ENCODE measurements around the gene GNAT1.
A peak's percentile ranks its signal among the peaks of the same experiment; 100 is the strongest.

The GNAT1 gene

DNA sequence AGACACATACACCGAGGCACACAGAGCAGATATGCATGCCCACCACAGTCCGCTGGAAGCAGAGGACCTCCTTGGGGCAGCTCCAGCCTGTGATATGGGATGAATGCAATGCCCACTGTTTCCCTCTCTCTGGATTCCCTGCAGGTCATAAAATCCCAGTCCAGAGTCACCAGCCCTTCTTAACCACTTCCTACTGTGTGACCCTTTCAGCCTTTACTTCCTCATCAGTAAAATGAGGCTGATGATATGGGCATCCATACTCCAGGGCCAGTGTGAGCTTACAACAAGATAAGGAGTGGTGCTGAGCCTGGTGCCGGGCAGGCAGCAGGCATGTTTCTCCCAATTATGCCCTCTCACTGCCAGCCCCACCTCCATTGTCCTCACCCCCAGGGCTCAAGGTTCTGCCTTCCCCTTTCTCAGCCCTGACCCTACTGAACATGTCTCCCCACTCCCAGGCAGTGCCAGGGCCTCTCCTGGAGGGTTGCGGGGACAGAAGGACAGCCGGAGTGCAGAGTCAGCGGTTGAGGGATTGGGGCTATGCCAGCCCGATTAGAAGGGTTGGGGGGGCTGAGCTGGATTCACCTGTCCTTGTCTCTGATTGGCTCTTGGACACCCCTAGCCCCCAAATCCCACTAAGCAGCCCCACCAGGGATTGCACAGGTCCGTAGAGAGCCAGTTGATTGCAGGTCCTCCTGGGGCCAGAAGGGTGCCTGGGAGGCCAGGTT is at the start of gene GNAT1:
GNAT1 (plus strand) TSS at position 675 of the 725 bp plus-strand sequence. CDS start 116 bp downstream, outside the sequence.
- no peak for DNase-seq

DNA sequence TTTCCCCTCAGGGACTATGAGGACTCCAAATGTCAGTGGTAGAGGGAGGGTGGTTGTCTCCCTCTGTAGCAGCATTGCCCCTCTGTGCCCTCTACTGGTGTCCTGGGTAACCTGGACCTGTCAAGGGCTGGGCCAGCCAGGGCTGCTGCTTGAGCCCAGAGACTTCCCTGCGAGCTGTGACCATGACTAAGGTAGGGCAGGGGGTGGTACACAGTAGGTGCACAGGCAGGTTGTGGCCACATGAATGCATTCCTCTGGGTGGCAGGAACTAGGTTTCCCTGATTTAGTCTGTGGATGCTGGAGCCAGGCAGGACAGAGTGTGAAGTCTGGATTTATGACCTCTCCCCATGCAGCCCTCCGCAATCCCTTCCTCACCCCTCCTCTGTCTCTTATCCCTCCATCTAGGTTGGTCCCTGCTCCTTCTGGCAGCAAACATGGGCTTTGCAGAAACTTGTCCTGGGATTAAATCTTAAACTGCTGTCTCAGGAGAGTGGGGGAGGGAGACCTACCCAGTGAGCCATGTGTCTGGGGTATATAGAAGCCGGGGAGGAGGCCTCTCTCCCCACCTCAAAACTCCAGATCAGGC is 45.0 kb upstream of the GNAT1 start:
- no peak for DNase-seq

DNA sequence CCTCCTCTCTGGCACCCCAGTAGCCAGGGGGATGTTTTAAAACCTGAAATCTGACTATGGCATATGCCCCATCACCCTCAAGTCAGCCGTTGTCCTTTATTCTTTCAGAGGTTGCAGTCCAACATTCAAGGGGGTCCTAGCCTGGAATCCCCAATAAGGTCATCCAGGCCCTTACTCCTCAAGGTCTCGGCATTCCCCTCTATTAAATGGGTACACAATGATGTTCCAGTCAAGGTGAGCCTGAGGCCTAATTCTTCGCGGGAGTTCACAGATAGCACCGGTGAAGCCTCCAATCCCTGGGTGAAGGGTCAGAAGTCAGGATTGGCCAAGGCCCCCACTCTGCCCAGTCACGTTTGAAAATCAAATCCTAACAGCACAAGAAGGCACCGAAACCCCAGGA is 44.4 kb upstream of the GNAT1 start:
- DNase-seq, result no peak

DNA sequence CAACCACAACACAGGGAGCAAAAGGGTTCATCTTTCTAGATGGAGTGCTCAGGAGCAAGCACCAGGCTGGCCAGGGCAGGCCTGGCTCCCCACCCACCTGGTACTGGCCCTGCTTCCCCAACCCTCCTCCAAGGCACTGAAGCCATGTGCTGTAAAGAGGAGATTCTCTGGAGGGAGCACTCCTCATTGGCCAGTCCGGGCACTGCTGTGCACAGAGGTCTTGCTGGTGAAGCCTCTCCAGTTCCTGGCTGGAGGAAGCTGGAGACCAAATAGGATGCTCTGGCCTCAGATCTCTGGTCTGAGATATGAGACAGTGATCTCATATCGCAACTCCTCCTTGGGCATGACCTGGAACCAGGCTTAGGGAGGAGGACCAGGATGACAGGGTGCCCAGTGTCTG is 44.0 kb upstream of the GNAT1 start:
- no peak for DNase-seq

DNA sequence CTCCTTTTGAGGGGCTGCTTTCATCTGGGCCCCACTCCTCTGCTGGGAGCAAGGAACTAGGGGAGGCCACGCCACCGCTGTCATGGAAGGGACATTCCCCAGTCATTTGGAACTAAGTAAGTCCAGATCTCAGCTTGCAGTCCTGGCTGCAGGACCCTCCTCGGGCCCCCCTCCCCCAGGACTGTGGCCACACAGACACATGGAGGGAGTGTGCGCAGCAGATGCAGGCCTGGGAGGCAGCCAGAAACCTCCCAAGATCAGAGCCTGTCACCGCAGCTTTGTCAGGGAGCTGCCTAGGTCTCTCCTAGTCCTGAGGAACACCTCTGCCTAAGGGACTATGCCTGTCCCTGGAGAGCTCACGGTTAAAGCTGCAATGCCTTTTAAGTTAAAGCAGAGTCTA is 43.5 kb upstream of the GNAT1 start:
- DNase-seq, result no peak

DNA sequence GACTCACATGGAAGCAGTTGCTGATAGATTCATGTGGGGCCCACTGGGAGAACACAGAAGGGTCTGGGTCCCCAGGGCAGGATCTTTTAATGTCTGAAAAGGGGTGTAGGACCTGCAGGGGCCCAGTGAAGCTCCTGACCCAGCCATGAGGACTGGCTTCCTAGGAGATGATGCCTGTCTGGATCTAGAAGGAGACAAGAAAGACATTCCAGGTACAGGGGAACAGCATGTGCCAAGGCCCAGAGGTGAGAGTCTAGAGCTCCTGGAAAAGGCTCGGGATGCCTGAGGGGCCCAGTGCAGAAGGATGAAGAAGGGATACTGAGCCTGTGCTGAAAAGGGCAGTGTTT is 41.0 kb upstream of the GNAT1 start:
- no peak for DNase-seq

DNA sequence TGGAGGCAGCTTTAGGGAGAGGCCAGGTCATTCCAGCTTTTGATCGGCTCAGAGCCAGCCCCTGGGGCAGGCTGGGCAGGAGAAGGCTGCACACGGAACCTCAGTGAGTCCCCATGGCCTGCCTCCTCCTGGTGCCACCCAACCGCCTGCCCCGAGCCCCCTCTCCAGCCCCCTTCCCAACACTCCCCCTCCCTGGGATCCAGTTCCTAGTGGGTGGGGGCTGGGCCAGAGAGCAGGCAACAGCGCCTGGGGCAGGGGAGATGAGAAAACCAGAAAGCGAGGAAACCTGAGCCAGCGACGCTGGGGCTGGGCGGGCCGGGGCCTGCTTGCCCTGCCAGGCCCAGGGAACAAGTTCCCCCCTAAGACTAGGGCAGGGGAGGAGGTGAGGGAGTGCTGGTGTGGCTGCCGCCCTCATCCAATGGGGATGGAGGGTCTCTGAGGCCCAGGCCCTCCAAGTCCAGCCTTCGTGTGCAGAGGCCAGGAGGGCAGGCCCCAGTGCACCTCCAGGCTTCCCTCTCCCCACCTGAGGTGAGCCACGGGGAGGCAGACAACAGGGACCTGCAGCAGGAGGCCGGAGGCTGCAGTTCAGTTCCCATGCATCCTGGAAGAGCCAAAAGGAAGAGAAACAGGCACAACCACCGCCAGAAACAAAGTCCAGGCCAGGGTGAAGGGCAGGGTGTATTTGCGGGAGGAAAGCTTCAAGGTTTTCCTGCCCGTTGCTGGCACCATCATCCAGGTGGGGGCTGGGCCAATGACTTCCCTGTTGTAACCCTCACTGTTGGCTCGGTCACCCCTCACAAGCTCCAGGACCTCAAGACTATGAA is 40.3 kb upstream of the GNAT1 start:
- no peak for DNase-seq

DNA sequence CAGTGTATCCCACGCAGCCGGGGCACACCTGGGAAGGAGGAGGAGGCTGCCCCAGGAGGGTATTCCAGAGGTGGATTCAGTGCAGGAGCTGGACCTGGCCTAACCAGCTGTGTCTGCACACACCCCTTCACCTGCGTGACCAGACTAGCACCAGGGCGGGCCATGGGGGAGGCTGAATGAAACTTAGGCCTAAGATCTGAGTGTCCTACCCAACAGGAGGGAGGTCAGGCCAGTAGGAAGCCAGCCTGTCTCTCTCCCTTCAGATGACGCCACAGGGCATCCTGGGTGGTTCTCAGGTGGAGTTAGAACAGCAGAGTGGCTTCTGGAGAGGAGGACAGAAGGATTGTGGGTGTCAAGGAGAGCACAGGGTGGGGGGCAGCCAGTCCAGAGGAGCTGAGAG is 39.7 kb upstream of the GNAT1 start:
- DNase-seq, result no peak

DNA sequence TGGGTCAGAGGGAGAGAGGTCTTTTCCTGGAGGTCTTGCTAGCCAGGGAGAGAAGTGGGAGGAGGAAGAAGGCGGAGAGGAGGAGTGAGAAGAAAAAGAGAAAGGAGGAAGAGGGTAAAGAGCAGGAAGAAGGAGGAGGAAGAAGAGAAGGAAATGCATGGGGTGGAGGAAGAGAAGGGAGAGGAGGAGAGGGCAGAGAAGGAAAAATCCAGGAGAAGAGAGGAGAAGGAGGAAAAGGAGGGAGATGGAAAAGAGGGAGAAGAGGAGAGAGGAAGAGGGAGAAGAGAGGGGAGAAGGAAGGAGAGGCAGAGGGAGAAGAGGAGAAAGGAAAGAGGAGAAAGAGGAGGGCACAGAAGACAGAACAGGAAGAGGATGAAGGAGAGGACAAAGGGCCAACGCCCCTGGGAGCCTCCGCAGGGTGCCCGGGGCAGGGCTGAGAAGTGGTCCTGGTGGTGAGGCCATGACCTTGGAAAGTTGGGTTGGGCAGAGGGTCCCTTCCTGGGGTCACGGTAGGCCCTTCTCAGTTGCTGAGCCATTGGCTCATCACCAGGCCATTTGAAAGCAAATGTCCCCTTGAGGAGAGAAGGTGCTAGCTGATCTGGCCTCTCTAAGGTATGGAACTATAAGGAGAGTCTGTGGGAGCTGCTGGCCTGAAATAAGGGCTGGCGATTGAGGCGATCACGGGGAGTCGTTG is 37.5 kb upstream of the GNAT1 start:
- DNase-seq, result no peak

DNA sequence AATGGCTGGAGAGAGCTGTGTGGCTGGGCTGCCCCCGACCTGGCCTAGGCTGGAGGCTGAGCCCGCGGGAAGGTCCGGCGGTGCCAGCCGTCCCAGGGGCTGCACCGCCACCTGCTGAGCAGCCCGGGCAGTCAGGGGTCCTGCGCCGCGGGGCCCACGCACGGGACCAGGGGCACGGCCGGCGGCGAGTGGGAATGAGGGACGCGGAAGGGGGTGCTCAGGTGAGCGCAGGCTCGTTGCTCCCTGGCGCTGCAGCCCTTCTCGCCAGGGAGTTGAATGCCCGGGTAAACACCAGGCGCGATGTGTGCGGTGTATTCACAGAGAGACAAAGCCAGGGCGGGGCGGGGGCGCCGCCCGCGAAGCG is 37.0 kb upstream of the GNAT1 start:
- DNase-seq, result no peak

DNA sequence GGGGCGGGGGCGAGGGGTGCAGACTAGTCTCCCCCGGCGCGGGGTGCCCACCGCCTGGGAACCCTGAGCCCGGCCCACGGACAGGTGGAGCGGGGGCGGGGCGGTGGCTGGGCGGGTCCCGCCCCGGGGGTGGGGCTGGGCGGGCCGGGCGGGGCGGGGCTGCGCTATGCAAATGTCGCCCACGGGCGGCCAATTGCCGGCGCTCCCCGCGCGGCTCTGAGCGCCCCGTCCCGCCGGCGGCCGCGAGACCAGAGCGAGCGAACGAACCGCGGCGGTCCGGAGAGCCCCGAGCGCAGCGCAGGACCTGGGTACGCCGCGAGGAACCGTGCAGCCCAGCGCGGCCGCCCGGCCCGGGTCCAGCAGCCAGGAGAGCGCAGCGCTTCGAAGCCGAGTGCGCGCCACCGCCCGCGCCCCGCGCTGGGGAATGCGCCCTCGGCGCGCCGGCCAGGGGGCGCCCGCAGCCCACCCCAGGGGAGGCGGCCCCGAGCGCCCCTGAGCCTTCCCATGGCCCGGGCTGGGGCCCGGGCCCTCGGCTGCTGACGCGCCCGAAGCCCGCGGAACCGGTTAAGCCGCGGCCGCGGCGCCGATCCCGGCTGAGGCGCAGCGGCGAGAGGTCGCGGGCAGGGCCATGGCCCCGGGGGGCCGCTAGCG is 36.4 kb upstream of the GNAT1 start, which contains the start of gene SEMA3F:
SEMA3F (plus strand) TSS at position 485 of the 651 bp plus-strand sequence. CDS start 4,299 bp downstream, outside the sequence.
- peak; percentile 49 for DNase-seq

DNA sequence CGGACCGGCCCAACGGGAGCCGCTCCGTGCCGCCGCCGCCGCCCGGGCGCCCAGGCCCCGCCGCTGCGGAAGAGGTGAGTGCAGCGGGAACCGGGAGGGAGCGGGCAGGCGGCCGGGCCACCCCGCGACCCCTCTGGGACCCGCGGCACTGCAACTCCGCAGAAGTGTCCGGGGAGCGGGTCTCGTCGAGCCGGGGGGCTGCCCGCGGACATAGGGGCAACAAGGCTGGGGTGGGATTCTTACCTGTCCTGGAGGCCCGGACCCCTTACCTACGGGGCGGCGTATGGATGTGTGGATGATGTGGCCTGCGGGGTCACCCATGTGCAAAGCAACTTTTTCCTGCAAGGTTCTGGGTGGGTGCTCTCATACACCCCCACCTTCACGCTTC is 35.9 kb upstream of the GNAT1 start:
- DNase-seq, result no peak

DNA sequence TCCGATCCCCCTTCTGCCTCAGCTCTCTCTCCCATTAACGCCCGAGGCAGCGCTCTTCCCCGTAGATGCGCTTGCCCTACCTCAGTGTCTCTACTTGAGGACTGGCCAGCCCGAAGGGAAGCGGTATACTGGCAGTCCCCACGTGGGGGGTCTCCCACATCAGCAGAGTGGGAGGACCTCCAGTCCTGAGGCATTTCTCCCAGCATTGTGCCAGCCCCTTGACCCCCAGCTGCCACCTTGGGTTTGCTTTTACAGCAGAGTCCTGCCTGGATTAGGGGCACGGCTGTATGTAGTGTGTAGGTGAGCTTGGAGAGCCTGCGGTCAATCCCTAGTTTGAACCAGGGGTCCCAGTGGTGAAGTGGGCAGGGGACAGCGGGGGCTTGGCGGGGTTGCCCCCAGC is 35.5 kb upstream of the GNAT1 start:
- DNase-seq, result no peak

DNA sequence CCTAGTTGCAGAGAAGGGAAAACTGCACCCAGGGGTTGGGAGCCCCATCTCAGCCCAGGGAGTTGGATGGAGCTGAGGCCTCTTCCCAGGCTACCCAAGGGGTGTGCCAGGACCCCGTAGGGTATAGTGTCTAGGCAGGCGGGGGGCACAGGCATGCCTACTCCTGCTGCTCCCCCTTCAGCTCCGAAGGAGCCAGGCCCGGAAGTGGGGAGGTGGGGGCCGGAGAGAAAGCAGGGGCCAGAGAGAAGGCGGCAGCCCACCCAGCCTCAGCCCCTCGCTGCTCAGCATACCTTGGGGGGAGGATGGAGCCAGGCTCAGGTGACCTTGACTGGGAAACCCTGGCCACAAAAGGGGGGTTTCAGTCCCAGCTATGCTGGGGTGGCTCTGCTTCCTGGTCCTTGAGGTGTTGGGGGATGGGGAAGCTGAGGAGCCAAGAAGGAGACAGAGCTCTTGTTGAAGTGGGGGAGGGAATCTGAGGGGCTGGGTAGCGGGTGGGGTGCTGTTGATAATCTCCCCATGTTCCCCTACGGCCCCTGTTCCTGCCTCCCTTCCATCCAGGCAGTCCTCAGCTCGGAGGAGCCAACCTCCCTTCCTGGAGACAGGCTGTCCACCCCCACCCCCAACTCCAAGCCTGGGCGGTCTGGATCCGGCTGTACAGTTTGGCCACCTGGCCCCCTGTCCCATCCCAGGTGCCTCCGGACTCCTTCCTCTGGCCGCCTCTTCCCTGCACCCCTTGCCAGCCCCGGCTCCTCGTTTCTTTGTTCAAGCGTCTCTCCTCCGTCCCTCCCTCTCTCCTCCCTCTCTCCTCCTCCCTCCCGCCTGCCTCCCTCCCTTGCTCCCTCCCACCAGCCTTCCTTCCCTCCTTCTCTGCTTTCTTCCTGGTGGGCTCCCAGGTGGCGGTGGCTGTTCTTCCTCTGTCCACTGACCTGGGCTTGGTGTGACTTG is 34.6 kb upstream of the GNAT1 start:
- DNase-seq, result no peak

DNA sequence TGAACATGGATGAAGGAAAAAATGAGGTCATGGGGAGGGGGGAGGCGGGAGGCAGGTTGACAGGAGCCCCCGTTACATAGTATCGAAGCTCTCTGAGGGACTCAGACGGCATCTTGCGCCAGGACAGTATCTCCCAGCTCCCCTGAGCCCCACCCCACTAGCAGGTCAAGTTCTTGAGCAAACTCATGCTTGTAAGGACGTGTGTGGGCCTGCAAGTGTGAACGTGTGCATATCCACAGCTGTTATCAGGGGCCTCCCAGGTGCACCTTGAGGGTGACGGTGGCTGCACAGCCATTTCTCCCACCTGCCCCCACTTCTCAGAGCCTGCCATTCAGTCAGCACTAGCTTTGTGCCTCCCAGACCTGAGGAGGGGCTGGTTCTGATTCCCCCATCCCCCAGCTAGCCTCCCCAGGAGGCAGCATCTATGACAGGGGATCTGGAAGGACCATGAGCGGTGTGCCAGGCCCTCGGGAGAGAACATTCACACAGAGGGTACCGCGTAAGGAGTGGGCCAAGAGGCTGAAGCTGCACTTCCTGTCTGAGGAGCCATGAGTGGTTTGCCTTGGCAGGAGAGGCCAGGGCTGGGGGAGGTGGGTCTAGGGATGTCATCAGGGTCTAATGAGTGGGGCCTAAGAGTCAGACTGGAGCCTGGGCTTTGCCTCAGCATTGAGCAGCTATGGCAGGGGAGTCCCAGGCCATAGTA is 33.4 kb upstream of the GNAT1 start:
- DNase-seq, result no peak

DNA sequence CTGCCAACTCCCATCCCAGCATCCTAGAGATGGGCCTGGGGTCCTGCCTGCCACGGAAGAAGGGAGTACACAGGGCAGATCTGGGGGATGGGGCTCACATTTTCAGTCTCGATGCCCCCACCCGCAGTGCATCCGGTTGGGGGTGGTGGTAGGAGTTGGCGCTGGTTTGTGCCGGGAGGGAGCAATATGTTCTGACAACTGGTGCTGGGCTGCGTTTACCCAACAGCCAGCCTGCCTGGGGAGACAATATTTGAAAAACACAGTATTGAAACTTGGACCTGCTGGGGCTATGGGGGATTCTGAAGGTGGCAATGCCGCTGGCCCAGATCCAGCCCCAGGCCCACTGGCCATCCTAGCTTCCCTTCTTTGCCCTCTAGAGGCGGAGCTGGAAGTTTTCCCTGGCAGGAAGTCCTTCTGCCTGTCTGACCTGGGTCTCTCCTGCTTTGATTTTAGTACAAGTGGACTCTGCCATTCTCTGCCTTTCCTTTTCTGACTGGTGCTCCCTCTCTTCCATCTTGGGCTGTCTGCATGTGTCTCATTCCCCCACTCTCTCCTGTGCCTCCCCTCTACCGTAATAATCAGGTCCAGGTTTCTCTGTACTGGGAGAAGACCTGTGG is 32.8 kb upstream of the GNAT1 start:
- DNase-seq, result no peak

DNA sequence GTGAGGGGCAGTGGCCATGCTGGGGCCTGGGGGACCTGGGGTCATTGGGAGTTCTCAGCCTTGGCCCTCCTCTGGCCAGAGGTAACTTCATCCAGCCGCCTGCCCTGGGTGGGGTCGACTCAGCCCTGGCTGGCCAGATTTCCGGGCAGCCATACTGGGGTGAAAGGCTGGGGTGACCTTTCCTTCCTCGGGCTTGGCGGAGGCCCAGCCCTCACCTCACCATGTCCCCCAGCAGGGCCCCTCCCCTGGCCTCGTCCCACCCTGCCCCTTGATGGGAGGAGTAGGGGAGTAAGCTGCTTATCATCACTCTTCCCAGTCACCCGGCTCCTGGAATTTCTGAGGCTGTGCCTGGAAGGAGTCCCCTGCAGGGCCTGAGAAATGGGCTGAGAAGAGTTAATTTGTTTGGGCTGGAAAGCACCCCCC is 30.8 kb upstream of the GNAT1 start:
- no peak for DNase-seq

DNA sequence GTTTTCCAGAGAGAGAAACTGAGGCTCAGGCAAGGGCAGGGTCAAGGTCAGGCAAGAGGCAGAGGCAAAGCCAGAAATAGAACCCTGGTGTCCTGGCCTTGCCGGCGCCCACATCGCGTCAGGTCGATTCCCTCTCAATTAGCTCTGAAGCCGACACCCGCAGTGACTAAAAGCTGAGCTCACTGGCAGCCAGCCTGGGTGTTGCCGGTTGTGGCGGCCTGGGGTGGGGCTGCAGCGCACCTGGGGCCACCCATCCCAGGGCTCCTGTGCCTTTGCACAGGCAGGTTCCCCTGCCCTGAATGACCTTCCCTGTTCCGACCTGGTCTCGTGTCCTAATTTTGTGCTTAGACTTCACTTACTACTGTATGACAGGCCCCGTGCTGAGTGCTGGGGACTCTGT is 30.1 kb upstream of the GNAT1 start:
- no peak for DNase-seq

DNA sequence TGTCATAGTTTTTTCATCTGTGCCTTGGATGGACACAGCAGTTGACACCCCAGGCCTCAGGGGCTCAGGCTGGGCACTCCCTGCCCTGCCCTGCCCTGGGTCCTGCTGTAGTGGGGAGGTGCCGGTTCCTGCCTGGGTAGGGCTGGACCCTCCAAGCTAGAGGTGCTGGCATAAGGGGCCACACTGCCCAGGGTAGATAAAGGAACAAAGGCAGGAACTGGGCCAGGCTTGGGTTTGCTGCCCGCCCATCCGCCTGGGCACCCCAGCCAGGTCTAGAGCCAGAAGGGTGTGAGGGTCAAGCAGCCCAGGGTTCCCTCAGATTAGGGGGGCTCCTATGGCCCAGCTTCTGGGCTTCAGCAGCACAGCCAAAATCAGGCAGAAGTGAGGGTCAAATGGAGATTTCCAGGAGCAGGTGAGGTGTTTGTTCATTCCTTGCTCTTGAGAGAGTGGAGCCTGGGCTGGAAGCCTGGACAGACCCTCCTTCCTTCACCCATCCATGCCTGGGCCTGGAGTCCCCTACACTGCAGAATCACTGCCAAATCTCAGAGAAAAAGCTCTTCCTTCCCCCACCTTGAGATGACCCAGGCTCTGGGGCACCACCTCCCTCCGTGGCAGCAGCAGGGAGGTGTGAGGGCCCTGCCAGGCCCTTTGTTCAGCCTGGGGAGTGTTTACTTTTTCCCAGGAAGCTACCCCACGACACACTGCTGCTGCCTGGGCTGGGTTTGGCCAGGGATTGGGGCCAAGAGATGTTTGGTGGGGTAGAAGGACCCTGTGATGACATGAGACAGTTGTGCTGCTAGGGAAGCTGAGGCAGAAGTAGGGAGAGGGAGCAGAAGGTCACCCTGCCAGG is 29.2 kb upstream of the GNAT1 start:
- no peak for DNase-seq
